Caco-2 (cell line): ENCODE data around the gene SMCO4. TPM values are rescaled to one million over a fixed set of nuclear protein-coding genes. Genes with fewer than 3 reads are reported as not detected.

Source experiments
- BruUV-seq: library from RNA; stranded (reverse); fragments of 400-500 nt; replicated peaks from 2 replicates; lab custom pipeline; 2021; lab: Mats Ljungman, UMichigan
- CTCF ChIA-PET: fragments of 300-600 bp; sonication (Branson Sonifier 250); formaldehyde crosslinking; loops from one replicate; lab custom pipeline; 2022; ENCODE audit warnings: antibody characterized with exemption; lab: Charles Lee
- POLR2A ChIA-PET: fragments of 300-600 bp; sonication (Branson Sonifier 250); formaldehyde crosslinking; loops from one replicate; lab custom pipeline; 2022; ENCODE audit warnings: antibody characterized with exemption; lab: Charles Lee
- DNase-seq, 2 experiments: peaks; one replicate each; pipeline versions ENCODE4 v3.0.0 to v3.0.0-alpha.2; 2020 to 2022
- H3K27me3 ChIP-seq: replicated peaks from 2 replicates; pipeline ENCODE4 v1.6.0; 2011; ENCODE audit warnings: low read length; ENCODE audit not compliant: control insufficient read depth, insufficient read depth
- H3K36me3 ChIP-seq: 2 replicates; pipeline ENCODE4 v1.5.1; 2011; ENCODE audit warnings: low read length; ENCODE audit not compliant: control insufficient read depth, insufficient read depth
- H3K4me1 ChIP-seq: fragments of 250-450 bp; sonication (Bioruptor Pico); 2 replicates; pipeline ENCODE4 v1.5.1; 2020; ENCODE audit warnings: mild to moderate bottlenecking
- H3K4me3 ChIP-seq: 2 replicates; pipeline ENCODE4 v1.5.1; 2011; ENCODE audit warnings: low read depth, mild to moderate bottlenecking, control low read depth, low read length
- H3K9me3 ChIP-seq: fragments of 250-450 bp; sonication (Bioruptor Pico); 2 replicates; pipeline ENCODE4 v1.5.1; 2020; ENCODE audit warnings: mild to moderate bottlenecking, moderate library complexity
- H3K27ac Mint-ChIP-seq: one replicate; pipeline ENCODE4 v1.8.0; 2022; ENCODE audit warnings: mixed read lengths; ENCODE audit not compliant: unreplicated experiment
- H3K27me3 Mint-ChIP-seq: one replicate; pipeline ENCODE4 v1.8.0; 2022; ENCODE audit warnings: mixed read lengths; ENCODE audit not compliant: insufficient read depth, unreplicated experiment
- H3K36me3 Mint-ChIP-seq: one replicate; pipeline ENCODE4 v1.8.0; 2022; ENCODE audit warnings: mild to moderate bottlenecking, mixed read lengths; ENCODE audit not compliant: insufficient read depth, unreplicated experiment
- H3K4me1 Mint-ChIP-seq: one replicate; pipeline ENCODE4 v1.8.0; 2022; ENCODE audit warnings: low read depth, mixed read lengths; ENCODE audit not compliant: unreplicated experiment
- H3K4me3 Mint-ChIP-seq: one replicate; pipeline ENCODE4 v1.8.0; 2022; ENCODE audit warnings: mild to moderate bottlenecking, moderate library complexity, mixed read lengths; ENCODE audit not compliant: unreplicated experiment
- H3K9me3 Mint-ChIP-seq: one replicate; pipeline ENCODE4 v1.8.0; 2022; ENCODE audit warnings: mixed read lengths; ENCODE audit not compliant: unreplicated experiment
- CTCF ChIP-seq, 2 experiments: fragments of 200-600 bp in 1 of 2; IDR thresholded peaks; 1 replicate in 1 of 2; 2 replicates in 1 of 2; pipeline versions ENCODE4 v1.5.1 to v1.8.0; 2011 to 2022; ENCODE audit warnings: antibody characterized with exemption in 1 of 2, control low read depth in 1 of 2, inconsistent platforms in 1 of 2, low read depth in 1 of 2, low read length in 1 of 2, mild to moderate bottlenecking in 1 of 2, moderate library complexity in 1 of 2; ENCODE audit not compliant: insufficient read depth in 1 of 2, severe bottlenecking in 1 of 2, unreplicated experiment in 1 of 2
- intact Hi-C: fragments of 100-400 bp; cut with micrococcal nuclease; formaldehyde crosslinking; loops from one replicate; pipeline ENCODE4 v1.10.0; 2022; ENCODE audit not compliant: unreplicated experiment
- total RNA-seq: library from RNA; stranded (reverse); gene quantifications from 2 replicates; pipeline ENCODE4 v1.2.3, GENCODE V29; 2022

The SMCO4 gene
- total RNA-seq, 1 experiment from 2014 or later, result 46.3 TPM

GRCh38 chr11:93572171-93572570, 29.0 kb upstream of the SMCO4 start:
- Mint-ChIP-seq H3K9me3 (no peaks in the 10 kb centered on the region), H3K36me3 (no peaks in the 10 kb centered on the region), H3K27me3 (peaks cover 6% of the 10 kb centered on the region), H3K4me3 (no peak overlapping the region), H3K27ac (no peak overlapping the region), H3K4me1 (peaks cover 6% of the 10 kb centered on the region)
- BruUV-seq, result no TSS peak
- peaks cover 20% of the 10 kb centered on the region for H3K4me1 ChIP-seq
- no peak for TF ChIP-seq CTCF (IDR thresholded peaks at IDR 0.05; ENCODE audit: insufficient read depth in 1 of 2, low read depth in 1 of 2, low read length in 1 of 2, severe bottlenecking in 1 of 2, unreplicated experiment in 1 of 2)
- H3K27me3 ChIP-seq, result no peaks in the 10 kb centered on the region; the same call in 1 of the 2 replicates
- H3K9me3 ChIP-seq, result no peaks in the 10 kb centered on the region
- H3K4me3 ChIP-seq, result no peak overlapping the region
- CTCF ChIA-PET, result no interaction called here
- no peak for DNase-seq
- H3K36me3 ChIP-seq, result no peaks in the 10 kb centered on the region
- POLR2A ChIA-PET, result no interaction called here
- intact Hi-C loops, result no loop called here

DNA sequence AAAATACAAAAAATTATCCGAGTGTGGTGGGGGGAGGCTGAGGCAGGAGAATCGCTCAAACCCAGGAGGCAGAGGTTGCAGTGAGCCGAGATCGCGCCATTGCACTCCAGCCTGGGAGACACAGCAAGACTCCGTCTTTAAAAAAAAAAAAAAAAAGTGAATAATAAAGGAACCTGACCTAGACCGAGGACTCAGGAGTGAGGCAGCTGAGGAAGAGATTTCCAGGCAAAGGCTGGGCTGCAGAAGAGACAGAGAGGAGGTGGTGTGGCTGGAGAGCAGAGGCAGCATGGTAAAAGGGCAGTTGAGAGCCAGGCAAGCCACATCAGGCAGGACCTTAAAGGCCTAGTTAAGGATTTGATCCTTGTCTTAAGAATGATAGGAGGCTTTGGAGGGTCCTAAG, 28.4 kb upstream of the SMCO4 start:
- peaks cover 20% of the 10 kb centered on the region for H3K4me1 ChIP-seq
- CTCF ChIA-PET, result no interaction called here
- POLR2A ChIA-PET, result no interaction called here
- no peak overlapping the region for H3K4me3 ChIP-seq
- BruUV-seq, result no TSS peak
- H3K27ac Mint-ChIP-seq, result no peak overlapping the region
- no peaks in the 10 kb centered on the region for H3K36me3 ChIP-seq
- H3K36me3 Mint-ChIP-seq, result no peaks in the 10 kb centered on the region
- peaks cover 6% of the 10 kb centered on the region for H3K27me3 Mint-ChIP-seq
- no peaks in the 10 kb centered on the region for H3K9me3 ChIP-seq
- H3K9me3 Mint-ChIP-seq, result no peaks in the 10 kb centered on the region
- intact Hi-C loops, result no loop called here
- no peak for DNase-seq
- peaks cover 6% of the 10 kb centered on the region for H3K4me1 Mint-ChIP-seq
- no peaks in the 10 kb centered on the region; the same call in 1 of the 2 replicates for H3K27me3 ChIP-seq
- H3K4me3 Mint-ChIP-seq, result no peak overlapping the region
- TF ChIP-seq CTCF (IDR thresholded peaks at IDR 0.05; ENCODE audit: insufficient read depth in 1 of 2, low read depth in 1 of 2, low read length in 1 of 2, severe bottlenecking in 1 of 2, unreplicated experiment in 1 of 2), result no peak

GRCh38 chr11:93570759-93571413, 27.7 kb upstream of the SMCO4 start:
- Histone ChIP-seq H3K9me3 (no peaks in the 10 kb centered on the region), H3K27me3 (no peaks in the 10 kb centered on the region), H3K36me3 (no peaks in the 10 kb centered on the region), H3K4me3 (no peak overlapping the region), H3K4me1 (peaks cover 20% of the 10 kb centered on the region)
- Mint-ChIP-seq H3K27ac (no peak overlapping the region), H3K4me1 (peaks cover 6% of the 10 kb centered on the region), H3K4me3 (no peak overlapping the region), H3K9me3 (no peaks in the 10 kb centered on the region), H3K27me3 (peaks cover 3% of the 10 kb centered on the region), H3K36me3 (no peaks in the 10 kb centered on the region)
- POLR2A ChIA-PET, result no interaction called here
- no peak for TF ChIP-seq CTCF (IDR thresholded peaks at IDR 0.05; ENCODE audit: insufficient read depth in 1 of 2, low read depth in 1 of 2, low read length in 1 of 2, severe bottlenecking in 1 of 2, unreplicated experiment in 1 of 2)
- no TSS peak for BruUV-seq
- peak; percentile 59 to 62 for DNase-seq
- CTCF ChIA-PET, result interaction anchor here (0.6 to 0.9 kb wide), 2 partner anchors 42 to 170 kb away, joined by 3 read pairs; partner anchors contain the start of gene TAF1D
- intact Hi-C loops, result no loop called here
